HCT116 (cell line): ENCODE measurements around the gene ZNF474. TPM values are rescaled to one million over a fixed set of nuclear protein-coding genes. Genes with fewer than 3 reads are reported as not detected.

Experiments
- ATAC-seq: fragments of 200-7000 bp; cut with Tn5 transposase; 2 replicates; pipeline ENCODE4 v1.9.1; 2020; ENCODE audit warnings: mild to moderate bottlenecking, moderate library complexity
- BruUV-seq: library from RNA; stranded (reverse); fragments of 400-500 nt; replicated peaks from 2 replicates; lab custom pipeline; 2021; lab: Mats Ljungman, UMichigan
- CTCF ChIA-PET: fragments of 300-600 bp; sonication (Branson Sonifier 250); formaldehyde crosslinking; loops from one replicate; lab custom pipeline; 2021; ENCODE audit warnings: antibody characterized with exemption; lab: Charles Lee
- POLR2A ChIA-PET: fragments of 300-600, 350-600 bp; sonication (Branson Sonifier 250); formaldehyde crosslinking; loops from one replicate; lab custom pipeline; 2021; ENCODE audit warnings: antibody characterized with exemption; lab: Charles Lee
- RAD21 ChIA-PET, 2 experiments: fragments of 300-600 bp; sonication (Branson Sonifier 250); formaldehyde crosslinking; loops; one replicate each; lab custom pipeline; 2023; ENCODE audit warnings: low total read pairs in 2 of 2; ENCODE audit not compliant: uncharacterized antibody in 2 of 2, unreplicated experiment in 2 of 2, low non-redundant PET in 1 of 2; lab: Charles Lee
- DNase-seq: peaks from one replicate; pipeline ENCODE4 v3.0.0-alpha.2; 2010; ENCODE audit warnings: low read depth, low spot score
- H2AFZ ChIP-seq: fragments of 200-600 bp; shearing (Covaris generic), sonication (generic); 2 replicates; pipeline ENCODE4 v1.6.1; 2017; ENCODE audit warnings: low read depth, mixed run types, mixed read lengths, antibody characterized with exemption, low read length; ENCODE audit not compliant: poor library complexity, severe bottlenecking
- H3K27ac ChIP-seq: 2 replicates; pipeline ENCODE4 v1.5.1; 2012; ENCODE audit warnings: low read depth, low read length
- H3K27me3 ChIP-seq: fragments of 200-600 bp; sonication (generic); 2 replicates; pipeline ENCODE4 v1.6.1; 2016; ENCODE audit warnings: mixed run types, low read length, mixed read lengths; ENCODE audit not compliant: insufficient read depth
- H3K36me3 ChIP-seq, 2 experiments: fragments of 200-500 bp in 1 of 2; fragments of 200-600 bp in 1 of 2; sonication (Bioruptor generic) in 1 of 2; sonication (generic) in 1 of 2; 2 replicates each; pipeline versions ENCODE4 v1.5.1 to v1.6.1; 2014 to 2016; ENCODE audit warnings: low read length in 2 of 2, inconsistent platforms in 1 of 2, mixed read lengths in 1 of 2, mixed run types in 1 of 2; ENCODE audit not compliant: insufficient read depth in 2 of 2, control insufficient read depth in 1 of 2
- H3K4me1 ChIP-seq, 2 experiments: fragments of 200-600 bp in 1 of 2; sonication (generic) in 1 of 2; 2 replicates each; pipeline versions ENCODE4 v1.5.1 to v1.6.1; 2012 to 2017; ENCODE audit warnings: low read length in 2 of 2, inconsistent platforms in 1 of 2, mild to moderate bottlenecking in 1 of 2, mixed read lengths in 1 of 2, mixed run types in 1 of 2, moderate library complexity in 1 of 2; ENCODE audit not compliant: insufficient read depth in 2 of 2, control insufficient read depth in 1 of 2
- H3K4me2 ChIP-seq: fragments of 200-600 bp; sonication (generic); 2 replicates; pipeline ENCODE4 v1.6.1; 2017; ENCODE audit warnings: mixed run types, low read length, mixed read lengths
- H3K4me3 ChIP-seq, 2 experiments: fragments of 200-600 bp in 1 of 2; sonication (generic) in 1 of 2; replicated peaks in 1 of 2; 2 replicates each; pipeline ENCODE4 v1.5.1; 2011 to 2016; ENCODE audit warnings: low read length in 2 of 2, control low read depth in 1 of 2, low read depth in 1 of 2, mild to moderate bottlenecking in 1 of 2, mixed read lengths in 1 of 2, mixed run types in 1 of 2
- H3K79me2 ChIP-seq: fragments of 200-600 bp; sonication (generic); 2 replicates; pipeline ENCODE4 v1.6.1; 2017; ENCODE audit warnings: mild to moderate bottlenecking, mixed run types, low read length, moderate library complexity, mixed read lengths; ENCODE audit not compliant: insufficient read depth
- H3K9ac ChIP-seq: fragments of 200-600 bp; sonication (generic); 2 replicates; pipeline ENCODE4 v1.6.1; 2016; ENCODE audit warnings: low read length, mixed read lengths
- H3K9me2 ChIP-seq: fragments of 200-600 bp; sonication (generic), shearing (Covaris generic); 2 replicates; pipeline ENCODE4 v1.6.1; 2017; ENCODE audit warnings: mixed run types, mild to moderate bottlenecking, moderate library complexity; ENCODE audit not compliant: insufficient read depth
- H3K9me3 ChIP-seq, 2 experiments: fragments of 200-500 bp in 1 of 2; fragments of 200-600 bp in 1 of 2; sonication (Bioruptor generic) in 1 of 2; sonication (generic) in 1 of 2; 2 replicates each; pipeline ENCODE4 v1.6.1; 2014 to 2017; ENCODE audit warnings: low read length in 2 of 2, mixed read lengths in 2 of 2, inconsistent platforms in 1 of 2, low read depth in 1 of 2, mild to moderate bottlenecking in 1 of 2, mixed run types in 1 of 2, moderate library complexity in 1 of 2; ENCODE audit not compliant: control insufficient read depth in 1 of 2, insufficient read depth in 1 of 2
- H4K20me1 ChIP-seq: fragments of 200-600 bp; sonication (generic), shearing (Covaris generic); 2 replicates; pipeline ENCODE4 v1.6.1; 2017; ENCODE audit warnings: mixed run types, mild to moderate bottlenecking, moderate library complexity; ENCODE audit not compliant: insufficient read depth
- CBX3 ChIP-seq: IDR thresholded peaks from 2 replicates; pipeline ENCODE4 v1.6.1; 2012; ENCODE audit warnings: low read depth
- CEBPB ChIP-seq: IDR thresholded peaks from 2 replicates; pipeline ENCODE4 v1.6.1; 2012; ENCODE audit warnings: low read depth
- EGR1 ChIP-seq: IDR thresholded peaks from 2 replicates; pipeline ENCODE4 v1.6.1; 2012; ENCODE audit warnings: low read depth
- EZH2 ChIP-seq: fragments of 200-600 bp; sonication (generic); IDR thresholded peaks from 2 replicates; pipeline ENCODE4 v1.6.1; 2017; ENCODE audit warnings: antibody characterized with exemption, mixed run types
- RAD21 ChIP-seq: IDR thresholded peaks from 2 replicates; pipeline ENCODE4 v1.6.1; 2012; ENCODE audit warnings: low read depth, mild to moderate bottlenecking
- REST ChIP-seq: IDR thresholded peaks from 2 replicates; pipeline ENCODE4 v1.6.1; 2012; ENCODE audit warnings: low read depth
- YY1 ChIP-seq: IDR thresholded peaks from 2 replicates; pipeline ENCODE4 v1.6.1; 2011; ENCODE audit warnings: low read length, low read depth, moderate library complexity, mild to moderate bottlenecking; ENCODE audit not compliant: insufficient replicate concordance; ENCODE audit errors: extremely low read depth
- ZBTB33 ChIP-seq: IDR thresholded peaks from 2 replicates; pipeline ENCODE4 v1.6.1; 2011; ENCODE audit warnings: mild to moderate bottlenecking, low read length, moderate library complexity; ENCODE audit not compliant: insufficient replicate concordance; ENCODE audit errors: extremely low read depth
- ZFX ChIP-seq: fragments of 450-650 bp; IDR thresholded peaks from 2 replicates; pipeline ENCODE4 v1.6.1; 2017
- ZNF274 ChIP-seq: fragments of 200-500 bp; sonication (Bioruptor generic); IDR thresholded peaks from 2 replicates; pipeline ENCODE4 v1.6.1; 2014; ENCODE audit warnings: mild to moderate bottlenecking, low read depth, low read length, inconsistent platforms
- intact Hi-C: fragments of 100-400 bp; cut with micrococcal nuclease; formaldehyde crosslinking; loops from 2 replicates; pipeline ENCODE4 v1.10.0; 2022
- total RNA-seq: library from RNA; stranded (reverse); gene quantifications from one replicate; pipeline ENCODE4 v1.2.1, GENCODE V29; 2021; ENCODE audit not compliant: unreplicated experiment

ZNF474 gene
- total RNA-seq, 1 experiment from 2014 or later: 0.37 TPM

- no peak for TF ChIP-seq RAD21
These were observed 806 bp downstream of the ZNF474 start (continued) for GRCh38 chr5:122130152-122130551.

GRCh38 chr5:122137702-122138101, 8.4 kb downstream of the ZNF474 start:
- no peaks in the 10 kb centered on the region for H3K27me3 ChIP-seq
- H3K36me3 ChIP-seq: no peaks in the 10 kb centered on the region
- no peaks in the 10 kb centered on the region for H3K9me2 ChIP-seq
- RAD21 ChIA-PET: no interaction called here
- H3K4me2 ChIP-seq: no peak overlapping the region
- no peaks in the 10 kb centered on the region for H3K4me1 ChIP-seq
- no peaks in the 10 kb centered on the region for H3K79me2 ChIP-seq
- ATAC-seq (no peak), DNase-seq (no peak)
- H3K27ac ChIP-seq: no peak overlapping the region
- POLR2A ChIA-PET: no interaction called here
- no peak overlapping the region for H3K4me3 ChIP-seq
- no peak for TF ChIP-seq CBX3
- no peak for TF ChIP-seq ZBTB33
- no peak for TF ChIP-seq YY1
- TF ChIP-seq ZNF274: no peak
- no peak for TF ChIP-seq ZFX
- no peak for TF ChIP-seq CEBPB
- no peak for TF ChIP-seq EZH2
- TF ChIP-seq EGR1: no peak
- no peak for TF ChIP-seq REST
- no TSS peak for BruUV-seq
- H2AFZ ChIP-seq: no peak overlapping the region
- no peaks in the 10 kb centered on the region for H3K9me3 ChIP-seq
- intact Hi-C loops: no loop called here
- H3K9ac ChIP-seq: no peak overlapping the region
- CTCF ChIA-PET: no interaction called here
- no peaks in the 10 kb centered on the region for H4K20me1 ChIP-seq
